AG08396 (cell line): ENCODE data around the gene SLCO4A1.
A peak's percentile ranks its signal among the peaks of the same experiment; 100 is the strongest.

Experiments
- DNase-seq: peaks from one replicate; pipeline ENCODE4 v3.0.0; 2012; ENCODE audit warnings: low spot score, mixed read lengths

SLCO4A1 gene

DNA sequence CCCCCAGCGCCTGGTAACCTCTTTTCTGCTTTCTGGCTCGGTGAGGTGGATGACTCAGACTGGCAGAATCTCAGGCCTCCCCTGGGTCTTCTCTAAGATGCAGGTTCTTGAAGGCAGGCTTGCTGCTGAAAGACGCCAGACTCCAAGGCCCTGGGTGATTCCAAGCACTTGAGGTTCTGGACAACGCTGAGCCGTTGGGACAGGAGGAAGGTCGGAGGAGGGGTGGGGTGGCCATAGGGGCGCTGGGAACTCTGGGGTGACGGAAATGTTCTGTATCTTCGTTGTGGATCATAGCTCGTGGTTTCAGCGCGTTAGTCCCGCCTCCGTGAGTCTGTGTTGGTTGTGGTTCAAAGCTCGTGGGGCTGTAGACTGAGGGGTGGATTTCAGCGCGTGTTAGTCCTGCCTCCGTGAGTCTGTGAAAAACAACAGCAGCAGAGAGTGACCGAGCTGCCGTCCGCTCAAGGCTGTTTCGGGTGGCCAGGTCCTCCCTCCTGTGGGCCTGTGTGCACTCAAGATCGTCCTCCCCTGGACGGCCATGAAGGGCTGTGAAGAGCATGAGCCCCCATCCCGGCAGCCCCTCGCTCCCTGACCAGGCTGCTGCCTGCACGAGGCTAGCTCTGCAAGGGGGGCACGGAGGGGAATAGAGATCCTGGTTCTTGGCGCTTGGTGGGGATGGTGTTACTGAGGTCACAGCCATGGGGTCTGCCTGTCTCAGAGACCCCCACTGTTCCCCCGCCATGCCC is 74.1 kb downstream of the SLCO4A1 start:
- DNase-seq: no peak

DNA sequence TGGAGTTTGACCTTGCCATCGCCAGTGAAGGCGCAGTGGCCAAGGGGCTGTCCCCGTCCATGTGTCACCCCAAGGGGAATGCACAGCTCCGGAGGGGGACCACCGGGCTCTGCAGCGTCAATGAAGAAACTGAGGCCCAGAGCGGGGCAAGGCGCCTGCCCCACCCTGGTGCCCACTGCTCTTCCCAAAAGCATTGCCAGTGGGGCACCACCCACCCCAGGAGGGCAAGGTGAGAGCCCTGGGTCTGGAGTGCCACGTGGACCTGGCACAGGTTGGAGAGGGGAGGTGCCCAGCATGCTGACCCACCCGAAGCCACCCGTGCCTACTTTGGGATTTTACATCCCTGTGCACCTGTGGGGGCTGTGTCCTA is 74.6 kb downstream of the SLCO4A1 start:
- DNase-seq: no peak

DNA sequence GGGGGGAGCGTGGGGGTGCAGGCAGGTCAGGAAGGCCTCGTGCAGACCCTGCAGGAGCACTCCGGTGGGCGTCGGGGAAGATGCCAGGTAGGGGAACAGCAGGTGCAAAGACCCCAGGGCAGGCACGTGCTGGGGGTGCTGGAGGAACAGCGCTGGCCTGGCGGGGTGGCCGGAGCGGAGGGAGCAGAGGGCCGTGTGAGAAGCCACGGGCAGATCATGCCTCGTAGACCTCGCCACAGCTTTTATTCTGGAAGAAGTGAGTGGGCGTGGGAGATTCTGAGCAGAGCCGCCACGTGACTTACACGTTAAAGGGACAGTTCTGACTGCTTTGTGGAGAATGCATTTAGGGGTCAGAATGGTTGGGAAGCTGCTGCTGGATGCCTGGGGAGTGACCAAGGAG is 75.6 kb downstream of the SLCO4A1 start:
- peak; percentile 61 for DNase-seq

DNA sequence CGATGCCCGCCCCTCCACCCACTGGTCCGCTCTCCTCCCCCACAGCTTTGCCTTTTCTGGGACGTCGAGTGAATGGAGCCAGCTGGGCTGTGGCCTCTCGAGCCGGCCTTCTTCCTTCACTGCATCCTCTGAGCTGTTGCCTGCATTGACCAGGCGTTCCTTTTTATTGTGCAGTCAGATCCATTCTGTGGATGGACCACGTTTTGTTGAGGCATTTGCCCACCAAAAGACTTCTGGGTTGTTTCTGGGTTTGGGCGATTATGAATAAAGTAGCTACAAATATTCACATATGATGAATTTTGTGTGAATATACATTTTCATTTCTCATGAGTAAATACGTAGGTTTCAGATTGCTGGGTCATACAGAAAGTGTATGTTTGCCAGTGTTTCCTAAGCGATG is 76.2 kb downstream of the SLCO4A1 start:
- DNase-seq: no peak

DNA sequence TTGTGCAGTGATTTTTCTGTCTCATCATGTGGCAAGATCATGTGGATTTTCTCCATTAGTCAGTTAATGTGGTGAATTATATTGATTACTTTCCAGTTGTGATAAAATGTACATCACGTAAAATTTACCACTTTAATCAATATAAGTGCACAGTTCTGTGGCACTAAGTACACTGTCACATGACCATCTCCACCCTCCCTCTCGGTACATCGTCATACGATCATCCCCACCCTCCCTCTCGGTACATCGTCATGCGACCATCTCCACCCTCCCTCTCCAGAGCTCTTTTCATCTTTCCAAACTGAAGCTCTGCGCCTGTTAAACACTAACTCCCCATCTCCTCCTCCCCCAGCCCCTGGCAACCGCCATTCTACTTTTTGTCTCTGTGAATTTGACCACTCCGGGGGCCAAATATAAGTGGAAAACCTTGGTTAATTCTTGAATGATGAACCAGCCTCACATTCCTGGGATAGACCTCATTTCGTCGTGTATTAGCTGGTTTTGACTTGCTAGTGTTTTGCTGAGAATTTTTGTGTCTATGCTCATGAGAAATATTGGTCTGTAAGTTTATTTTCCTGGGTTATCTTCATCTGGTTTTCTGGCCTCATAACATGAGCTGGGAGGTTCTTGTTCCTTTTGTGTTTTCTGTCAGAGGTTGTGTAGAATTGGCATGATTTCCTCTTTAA is 77.1 kb downstream of the SLCO4A1 start:
- no peak for DNase-seq
